ENCODE results near the gene FAM3A.

FAM3A gene

DNA sequence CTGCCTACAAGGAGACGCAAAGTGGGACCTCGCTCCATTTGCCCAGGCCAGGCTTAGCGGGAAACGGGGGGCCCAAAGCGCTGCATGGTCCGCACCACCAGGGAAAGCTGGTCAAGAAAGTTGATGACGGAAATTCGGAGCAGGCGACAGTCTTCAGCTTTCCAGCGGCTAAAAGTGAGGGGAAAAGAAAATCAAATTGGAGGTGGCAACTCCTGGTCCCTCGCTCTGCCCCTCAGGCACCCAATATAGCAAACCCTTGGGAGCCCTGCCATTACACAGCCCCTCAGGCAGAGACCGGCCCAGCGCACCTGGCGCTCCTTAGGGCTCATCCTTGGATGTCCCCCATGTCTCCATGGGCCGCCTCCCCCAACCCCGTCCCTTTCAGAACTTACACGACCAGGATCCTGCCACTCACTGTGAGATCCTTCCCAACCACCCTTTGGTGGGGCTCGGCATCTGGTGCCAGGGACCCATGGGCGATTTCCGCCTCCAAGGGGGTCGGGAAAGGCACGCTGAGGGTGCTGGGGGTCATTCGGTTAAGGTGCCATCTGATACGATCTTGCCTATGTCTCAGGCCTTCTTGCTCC lies 38.0 kb downstream of the FAM3A start:
- no peak for DNase-seq

DNA sequence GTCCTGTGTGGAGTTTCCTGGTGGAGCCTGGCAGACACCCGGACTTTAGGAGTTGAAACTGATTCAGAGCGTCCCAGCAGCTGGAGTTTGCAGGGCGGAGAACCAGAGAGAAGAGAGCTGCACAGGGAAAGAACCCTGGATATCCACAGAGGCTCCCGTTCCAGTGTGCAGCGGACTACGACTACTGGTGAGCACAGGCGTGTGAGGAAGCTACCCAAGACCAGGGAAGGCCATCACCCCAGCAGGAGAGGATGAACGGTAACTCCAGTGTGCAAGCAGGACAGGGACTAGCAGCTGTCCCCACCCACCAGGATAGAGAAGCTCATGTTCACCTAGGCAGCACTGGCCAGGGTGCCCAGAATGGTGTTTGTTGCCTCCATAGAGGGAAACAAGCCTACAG lies 39.2 kb downstream of the FAM3A start:
- DNase-seq = no peak

DNA sequence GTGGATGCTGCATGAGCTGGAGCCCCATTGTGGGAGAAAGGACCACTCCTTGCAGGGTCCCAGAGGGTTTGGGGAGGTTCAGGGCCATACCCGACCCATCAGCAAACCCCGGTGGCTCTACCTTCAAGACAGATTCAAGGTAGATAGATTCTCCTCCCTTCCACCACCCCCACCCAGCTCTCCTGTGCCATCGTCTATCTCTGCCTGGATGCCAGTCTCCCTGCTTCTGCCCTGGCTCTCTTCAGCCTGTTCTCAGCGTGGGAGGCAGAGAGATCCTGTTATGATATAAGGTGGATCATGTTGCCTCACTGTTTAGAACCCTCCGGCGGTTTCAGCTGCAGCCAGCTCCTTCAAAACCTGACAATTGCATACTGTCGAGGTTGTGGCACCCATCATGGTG lies 42.3 kb downstream of the FAM3A start:
- DNase-seq = no peak

DNA sequence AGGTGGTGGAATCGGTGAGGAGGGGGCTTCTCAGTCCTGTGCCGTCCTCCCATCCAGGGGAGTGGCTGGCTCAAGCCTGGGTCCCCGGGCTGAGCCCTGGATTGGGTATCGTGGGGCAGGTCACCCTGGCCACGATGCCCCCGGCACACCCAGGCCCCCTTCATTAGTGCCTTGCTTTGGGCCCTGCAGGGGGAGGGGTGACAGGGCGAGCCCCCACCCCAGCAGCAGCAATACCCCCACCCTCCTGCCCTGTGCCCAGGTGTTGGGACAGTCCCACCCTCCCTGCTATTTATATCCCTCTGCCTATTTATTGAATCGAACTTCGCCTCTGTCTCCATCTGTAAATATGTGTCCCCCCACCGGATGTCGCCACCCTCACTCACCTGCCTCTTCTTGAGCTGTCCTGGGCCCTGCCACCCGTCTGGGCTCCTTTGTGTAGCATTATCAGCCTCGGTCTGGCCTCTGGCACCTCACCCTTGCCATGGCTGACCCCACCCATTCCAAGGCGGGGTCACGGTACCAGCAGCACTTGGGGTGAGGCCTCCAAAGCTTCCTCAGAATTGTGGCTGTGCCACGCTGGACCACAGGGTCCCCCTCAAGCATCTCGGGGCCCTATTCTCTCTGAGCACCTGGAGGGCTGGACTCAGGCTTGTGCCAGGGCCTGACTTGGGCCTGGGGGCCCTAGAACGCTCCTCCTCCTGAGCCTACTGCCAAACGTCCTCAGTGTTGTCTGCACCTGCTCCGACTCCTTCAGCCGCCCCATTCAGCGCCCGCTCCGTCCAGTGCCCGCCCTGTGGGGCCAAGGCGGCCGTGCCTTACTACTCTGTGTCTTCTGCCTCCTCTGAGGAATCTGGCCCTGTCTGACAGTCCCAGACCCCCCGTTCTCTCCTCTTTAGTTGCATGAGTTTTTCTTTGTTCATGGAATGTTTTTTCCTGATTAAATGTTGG lies 43.1 kb downstream of the FAM3A start:
- DNase-seq = no peak

DNA sequence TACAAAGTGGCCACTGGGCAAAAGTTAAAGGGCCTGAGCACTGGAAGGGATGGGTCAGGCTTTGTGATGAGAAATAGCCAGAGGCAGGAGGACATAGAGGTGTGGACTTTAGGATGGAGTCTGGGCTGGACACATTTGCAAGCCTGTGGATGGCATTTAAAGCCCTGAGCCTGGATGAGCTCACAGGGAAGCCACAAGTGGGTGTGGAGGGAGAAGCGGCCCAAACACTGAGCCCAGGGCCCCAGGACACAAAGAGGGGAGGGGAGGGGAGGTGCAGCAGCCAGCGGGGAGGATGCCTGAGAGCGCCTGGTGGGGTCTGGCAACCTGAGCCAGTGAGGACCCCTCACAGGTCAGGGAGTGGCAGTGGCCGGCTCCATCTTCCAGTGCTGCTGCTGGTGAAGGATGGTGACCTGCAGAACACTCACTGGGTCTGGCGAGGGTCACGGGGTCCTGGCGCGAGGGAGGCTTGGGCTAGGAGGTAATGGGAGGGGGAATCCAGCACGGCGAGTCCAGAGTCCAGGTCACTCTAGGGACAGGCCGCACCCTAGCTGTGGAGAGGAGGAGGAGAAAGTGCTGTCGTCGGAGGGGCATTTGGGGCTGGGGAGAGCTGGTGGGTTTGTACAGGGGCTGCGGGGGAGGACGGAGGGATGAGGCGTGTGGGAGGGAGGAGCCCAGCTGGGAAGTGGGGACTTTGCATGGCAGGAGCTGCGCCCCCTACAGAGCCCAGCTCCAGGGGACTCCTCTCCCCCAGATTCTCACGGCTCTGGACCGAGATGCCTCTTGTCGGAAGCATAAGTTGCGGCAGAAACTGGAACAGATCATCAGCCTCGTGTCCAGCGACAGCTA lies 44.0 kb downstream of the FAM3A start:
- DNase-seq = no peak

DNA sequence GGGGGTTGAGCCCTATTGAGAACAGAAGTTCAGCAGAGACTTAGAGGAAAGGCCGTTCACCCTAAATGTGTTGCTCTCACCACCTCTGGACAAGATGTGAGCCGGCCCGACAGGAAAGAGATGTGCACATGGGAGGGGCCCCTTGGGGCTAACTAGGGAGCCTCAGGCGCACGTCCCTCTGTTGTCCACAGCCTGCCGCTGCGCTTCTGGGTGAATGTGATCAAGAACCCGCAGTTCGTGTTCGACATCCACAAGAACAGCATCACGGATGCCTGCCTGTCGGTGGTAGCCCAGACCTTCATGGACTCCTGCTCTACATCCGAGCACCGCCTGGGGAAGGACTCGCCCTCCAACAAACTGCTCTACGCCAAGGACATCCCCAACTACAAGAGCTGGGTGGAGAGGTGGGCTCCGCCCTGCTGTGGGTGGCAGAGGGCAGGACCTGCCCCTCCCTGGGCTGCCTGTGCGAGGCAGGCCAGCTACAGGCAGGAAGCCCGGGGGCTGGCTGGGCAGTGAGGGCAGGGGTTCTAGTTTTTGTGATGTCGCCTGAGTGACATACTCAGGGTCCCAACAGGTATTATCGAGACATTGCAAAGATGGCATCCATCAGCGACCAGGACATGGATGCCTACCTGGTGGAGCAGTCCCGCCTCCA lies 45.0 kb downstream of the FAM3A start:
- no peak for DNase-seq

DNA sequence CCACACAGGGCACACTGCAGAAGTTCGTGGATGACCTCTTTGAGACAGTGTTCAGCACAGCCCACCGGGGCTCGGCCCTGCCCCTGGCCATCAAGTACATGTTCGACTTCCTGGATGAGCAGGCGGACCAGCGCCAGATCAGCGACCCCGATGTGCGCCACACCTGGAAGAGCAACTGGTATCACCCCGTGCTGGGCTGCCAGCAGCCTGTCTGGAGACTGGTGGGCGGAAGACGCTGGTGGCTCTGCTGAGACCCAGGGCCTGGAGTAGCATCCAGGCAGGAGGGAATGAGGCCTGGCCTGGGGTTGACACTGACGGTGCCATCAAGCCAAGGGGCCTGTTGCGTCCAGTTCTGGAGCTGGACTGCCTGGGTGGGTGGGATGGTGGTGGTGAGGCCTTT lies 45.6 kb downstream of the FAM3A start:
- DNase-seq = no peak

DNA sequence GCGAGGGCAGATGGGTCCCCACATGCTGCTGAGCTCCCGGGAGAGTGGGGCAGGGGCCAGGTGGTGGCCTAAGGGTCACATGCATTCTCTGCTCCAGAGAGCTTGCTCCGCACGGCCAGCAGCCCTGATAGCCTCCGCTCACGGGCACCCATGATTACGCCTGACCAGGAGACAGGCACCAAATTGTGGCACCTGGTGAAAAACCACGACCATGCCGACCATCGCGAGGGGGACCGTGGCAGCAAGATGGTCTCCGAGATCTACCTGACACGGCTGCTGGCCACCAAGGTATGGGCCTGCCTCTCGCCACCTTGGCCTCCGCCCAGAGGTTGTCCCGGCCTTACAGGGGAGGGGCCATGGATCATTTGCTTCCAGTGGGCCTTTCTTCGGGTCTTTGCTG lies 46.2 kb downstream of the FAM3A start:
- DNase-seq = no peak

DNA sequence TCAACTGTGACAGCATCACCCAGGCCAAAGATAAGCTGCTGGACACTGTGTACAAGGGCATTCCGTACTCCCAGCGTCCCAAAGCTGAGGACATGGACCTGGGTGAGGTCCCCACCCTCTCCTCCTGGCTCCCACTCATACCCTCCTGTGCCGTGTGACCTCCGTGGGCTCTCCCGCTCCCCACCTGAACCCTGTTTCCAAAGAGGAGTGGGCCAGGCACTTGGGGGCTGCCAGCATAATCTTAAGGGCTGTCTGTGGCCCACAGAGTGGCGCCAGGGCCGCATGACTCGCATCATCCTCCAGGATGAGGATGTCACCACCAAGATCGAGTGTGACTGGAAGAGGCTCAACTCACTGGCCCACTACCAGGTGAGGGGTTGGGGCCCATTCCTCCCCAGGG lies 46.9 kb downstream of the FAM3A start:
- no peak for DNase-seq

DNA sequence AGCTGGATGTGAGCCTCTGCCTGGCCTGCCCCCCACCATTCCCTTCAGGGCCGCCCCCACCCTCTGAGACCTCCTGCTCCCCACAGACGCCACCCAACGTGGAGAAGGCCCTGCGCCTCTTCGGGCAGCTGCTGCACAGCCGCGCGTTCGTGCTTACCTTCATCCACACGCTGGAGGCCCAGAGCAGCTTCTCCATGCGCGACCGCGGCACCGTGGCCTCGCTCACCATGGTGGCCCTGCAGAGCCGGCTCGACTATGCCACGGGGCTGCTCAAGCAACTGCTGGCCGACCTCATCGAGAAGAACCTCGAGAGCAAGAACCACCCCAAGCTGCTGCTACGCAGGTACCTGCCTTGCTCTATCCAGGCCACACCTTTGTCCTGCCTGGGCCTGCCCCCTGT lies 47.8 kb downstream of the FAM3A start:
- DNase-seq = no peak

DNA sequence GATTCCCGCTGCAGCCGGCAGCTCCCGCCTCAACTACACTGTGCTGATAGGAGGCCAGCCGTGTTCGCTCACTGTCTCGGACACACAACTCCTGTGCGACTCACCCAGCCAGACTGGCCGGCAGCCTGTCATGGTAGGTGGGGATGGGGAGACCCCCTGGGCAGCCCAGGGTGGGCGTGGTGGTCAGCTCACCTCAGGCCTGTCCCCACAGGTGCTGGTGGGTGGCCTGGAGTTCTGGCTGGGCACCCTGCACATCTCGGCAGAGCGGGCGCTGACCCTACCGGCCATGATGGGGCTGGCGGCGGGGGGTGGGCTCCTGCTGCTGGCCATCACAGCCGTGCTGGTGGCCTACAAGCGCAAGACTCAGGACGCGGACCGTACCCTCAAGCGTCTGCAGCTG lies 48.5 kb downstream of the FAM3A start:
- no peak for DNase-seq

DNA sequence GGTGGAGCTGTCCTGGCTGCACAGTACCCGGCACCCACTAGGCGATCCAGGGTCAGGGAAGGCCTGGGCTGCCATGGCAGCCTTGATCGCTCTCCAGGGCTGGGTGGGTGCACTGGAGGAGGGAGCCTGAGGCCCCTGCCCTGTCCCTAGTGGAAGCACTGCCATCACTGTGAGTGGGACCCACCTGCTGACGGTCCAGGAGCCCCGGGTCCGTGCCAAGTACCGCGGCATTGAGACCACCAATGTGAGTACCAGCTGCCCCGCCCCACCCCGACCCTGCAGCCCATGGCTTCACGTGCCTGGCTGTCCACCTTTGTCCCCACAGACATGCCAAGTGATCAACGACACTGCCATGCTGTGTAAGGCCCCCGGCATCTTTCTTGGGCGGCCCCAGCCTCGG lies 49.1 kb downstream of the FAM3A start:
- no peak for DNase-seq

DNA sequence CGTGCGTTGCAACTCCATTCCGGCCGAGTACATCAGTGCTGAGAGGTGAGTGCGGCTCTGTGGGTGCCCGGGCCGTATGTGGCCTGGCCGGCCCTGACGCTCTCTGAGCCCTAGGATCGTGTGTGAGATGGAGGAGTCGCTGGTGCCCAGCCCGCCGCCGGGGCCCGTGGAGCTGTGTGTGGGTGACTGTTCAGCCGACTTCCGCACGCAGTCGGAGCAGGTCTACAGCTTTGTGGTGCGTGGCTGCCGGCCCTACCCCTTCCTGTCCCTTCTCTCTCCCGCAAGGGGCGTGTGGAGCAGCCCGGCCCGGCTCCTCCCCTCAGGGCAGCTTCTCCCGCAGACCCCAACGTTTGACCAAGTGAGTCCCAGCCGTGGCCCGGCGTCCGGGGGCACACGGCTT lies 50.0 kb downstream of the FAM3A start:
- DNase-seq = no peak

DNA sequence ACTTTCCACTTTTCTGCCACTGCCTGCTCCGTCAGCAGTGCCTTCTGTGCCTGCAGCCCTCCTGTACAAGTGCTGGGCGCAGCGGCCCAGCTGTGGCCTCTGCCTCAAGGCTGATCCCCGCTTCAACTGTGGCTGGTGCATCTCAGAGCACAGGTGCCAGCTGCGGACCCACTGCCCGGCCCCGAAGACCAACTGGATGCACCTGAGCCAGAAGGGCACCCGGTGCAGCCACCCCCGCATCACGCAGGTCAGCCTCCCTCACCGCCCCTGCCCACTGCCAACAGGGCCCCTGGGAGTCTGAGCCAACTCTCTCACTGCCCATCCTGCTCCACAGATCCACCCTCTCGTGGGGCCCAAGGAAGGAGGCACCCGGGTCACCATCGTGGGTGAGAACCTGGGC lies 50.4 kb downstream of the FAM3A start:
- DNase-seq = no peak

DNA sequence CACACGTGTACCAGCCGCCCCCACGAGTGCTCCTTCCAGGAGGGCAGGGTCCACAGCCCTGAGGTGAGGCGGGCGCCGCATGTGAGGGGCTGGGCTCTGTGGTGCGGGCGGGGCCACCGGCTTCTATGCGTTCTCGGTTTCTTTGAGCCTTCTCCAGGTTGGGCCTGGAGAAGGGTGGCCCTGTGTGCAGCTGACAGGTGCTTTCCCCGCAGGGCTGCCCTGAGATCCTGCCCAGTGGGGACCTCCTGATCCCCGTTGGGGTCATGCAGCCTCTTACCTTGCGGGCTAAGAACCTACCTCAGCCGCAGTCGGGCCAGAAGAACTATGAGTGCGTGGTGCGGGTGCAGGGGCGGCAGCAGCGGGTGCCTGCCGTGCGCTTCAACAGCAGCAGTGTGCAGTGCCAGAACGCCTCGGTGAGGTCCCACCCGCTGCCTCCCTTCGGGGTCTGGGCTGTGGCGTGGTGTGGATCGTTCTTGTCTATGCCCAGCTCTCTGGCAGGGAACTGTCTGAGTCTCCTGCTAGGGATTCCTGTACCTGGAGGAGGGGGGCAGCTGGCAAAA lies 51.1 kb downstream of the FAM3A start:
- no peak for DNase-seq

DNA sequence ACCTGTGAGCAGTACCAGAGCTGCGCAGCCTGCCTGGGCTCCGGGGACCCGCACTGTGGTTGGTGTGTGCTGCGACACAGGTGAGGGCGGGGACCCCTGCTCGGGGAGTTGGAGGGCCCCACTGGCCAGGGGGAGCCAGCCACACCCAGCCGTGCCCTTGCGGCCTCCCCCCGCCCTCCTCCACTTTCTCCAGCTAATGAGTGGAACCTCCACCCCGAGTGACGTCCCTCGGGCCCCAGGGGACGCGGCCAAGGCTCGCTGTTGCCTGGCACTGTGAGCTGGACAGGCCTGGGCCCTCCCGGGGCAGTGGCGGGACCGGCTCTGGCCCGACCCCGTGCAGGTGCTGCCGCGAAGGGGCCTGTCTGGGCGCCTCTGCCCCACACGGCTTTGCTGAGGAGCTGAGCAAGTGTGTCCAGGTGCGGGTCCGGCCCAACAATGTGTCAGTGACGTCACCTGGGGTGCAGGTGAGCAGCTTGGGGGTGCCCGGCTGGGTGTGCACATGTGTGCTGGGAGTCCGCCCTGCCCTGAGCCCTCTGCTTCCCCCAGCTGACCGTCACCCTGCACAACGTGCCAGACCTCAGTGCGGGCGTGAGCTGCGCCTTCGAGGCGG lies 52.3 kb downstream of the FAM3A start:
- no peak for DNase-seq

DNA sequence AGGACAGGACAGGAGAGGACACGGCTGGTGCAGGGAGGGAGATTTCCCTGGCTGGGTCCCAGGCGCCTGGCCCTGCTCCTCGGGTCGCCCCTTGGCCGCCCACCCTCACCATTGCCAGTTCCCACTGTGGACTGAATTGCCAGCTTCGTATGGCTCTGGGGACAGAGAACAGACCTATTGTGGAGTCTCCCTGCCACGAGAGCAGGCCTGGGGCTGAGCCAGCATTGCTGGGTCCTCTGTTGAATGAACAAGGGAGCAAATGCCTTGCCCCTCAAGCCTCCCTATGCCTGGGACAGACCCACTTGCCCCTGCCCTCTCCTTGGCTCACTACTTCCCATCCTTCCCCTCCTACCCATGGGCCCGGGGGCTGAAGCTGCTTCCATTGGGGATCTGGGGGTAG lies 53.6 kb downstream of the FAM3A start:
- no peak for DNase-seq

DNA sequence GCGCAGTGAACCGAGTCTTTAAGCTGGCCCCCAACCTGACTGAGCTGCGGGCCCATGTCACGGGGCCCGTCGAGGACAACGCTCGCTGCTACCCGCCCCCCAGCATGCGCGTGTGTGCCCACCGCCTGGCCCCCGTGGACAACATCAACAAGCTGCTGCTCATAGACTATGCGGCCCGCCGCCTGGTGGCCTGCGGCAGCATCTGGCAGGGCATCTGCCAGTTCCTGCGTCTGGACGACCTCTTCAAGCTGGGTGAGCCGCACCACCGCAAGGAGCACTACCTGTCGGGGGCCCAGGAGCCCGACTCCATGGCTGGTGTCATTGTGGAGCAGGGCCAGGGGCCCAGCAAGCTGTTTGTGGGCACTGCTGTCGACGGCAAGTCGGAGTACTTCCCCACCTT lies 55.7 kb downstream of the FAM3A start:
- DNase-seq = no peak

DNA sequence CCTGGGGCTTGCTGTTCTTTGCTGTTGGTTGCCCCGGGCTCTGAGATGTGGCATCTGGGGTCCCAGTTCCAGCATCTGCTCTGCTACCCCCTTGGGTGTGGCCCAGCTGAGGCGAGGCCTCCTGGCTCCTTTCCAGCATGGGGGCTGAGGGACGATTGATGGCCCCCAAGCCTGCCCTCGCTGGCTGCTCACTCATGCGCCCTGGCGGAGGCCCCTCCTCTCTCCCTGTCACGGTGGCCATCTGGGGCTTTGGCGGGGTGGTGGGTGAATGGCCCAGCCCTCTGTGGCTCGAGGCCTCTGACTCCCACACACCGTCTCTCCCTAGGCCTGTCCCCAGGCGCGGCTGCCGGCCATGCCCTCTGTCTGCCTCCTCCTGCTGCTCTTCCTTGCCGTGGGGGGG lies 56.2 kb downstream of the FAM3A start:
- no peak for DNase-seq

DNA sequence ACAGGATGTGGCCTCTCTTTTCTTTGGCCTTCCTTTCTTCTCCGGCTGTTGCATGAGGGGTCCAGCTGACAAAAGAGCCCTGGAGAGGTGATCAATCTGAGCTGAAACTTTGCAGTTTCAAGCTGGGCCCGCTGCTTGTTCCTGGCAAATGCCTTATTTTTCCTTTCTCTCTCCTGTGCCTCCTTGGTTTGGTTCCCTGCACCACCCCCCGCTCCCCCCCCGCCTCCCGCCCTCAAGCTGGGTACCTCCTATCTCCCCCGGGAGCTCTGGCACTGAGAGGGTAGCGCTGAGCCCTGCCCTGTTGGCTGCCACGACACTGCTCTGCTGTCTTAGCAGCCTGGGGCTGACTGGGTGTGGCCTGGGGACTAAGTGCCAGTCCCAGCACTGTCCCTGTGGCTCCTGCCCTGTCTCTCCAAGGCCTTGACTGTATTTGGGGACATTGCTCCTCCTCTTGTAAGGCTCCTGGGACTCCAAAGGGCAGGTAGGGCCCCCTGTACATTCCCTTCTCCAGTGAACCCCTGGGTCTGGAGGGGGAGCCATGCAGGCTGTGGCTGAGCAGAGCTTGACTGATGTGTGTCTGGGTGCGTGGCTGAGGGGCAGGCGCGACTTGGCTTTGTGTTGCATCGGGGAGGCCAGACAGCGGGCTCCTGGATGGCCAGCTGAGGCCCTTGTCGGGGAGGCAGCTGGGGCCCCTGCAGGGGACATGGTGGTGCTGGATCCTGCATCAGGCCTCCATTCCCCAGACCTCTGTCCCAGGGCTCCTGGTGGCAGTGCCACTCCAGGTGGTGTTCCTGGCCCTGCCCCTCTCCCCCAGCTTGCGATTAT lies 56.9 kb downstream of the FAM3A start:
- DNase-seq = no peak
